Measurements from ENCODE around the gene ZBTB34.
"Not testable (repeated sequence)": the region's sequence is repeated elsewhere in the genome, so short reads cannot be mapped to it uniquely, and the experiment has no call there.

ZBTB34 gene, protein sequence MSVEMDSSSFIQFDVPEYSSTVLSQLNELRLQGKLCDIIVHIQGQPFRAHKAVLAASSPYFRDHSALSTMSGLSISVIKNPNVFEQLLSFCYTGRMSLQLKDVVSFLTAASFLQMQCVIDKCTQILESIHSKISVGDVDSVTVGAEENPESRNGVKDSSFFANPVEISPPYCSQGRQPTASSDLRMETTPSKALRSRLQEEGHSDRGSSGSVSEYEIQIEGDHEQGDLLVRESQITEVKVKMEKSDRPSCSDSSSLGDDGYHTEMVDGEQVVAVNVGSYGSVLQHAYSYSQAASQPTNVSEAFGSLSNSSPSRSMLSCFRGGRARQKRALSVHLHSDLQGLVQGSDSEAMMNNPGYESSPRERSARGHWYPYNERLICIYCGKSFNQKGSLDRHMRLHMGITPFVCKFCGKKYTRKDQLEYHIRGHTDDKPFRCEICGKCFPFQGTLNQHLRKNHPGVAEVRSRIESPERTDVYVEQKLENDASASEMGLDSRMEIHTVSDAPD

DNA sequence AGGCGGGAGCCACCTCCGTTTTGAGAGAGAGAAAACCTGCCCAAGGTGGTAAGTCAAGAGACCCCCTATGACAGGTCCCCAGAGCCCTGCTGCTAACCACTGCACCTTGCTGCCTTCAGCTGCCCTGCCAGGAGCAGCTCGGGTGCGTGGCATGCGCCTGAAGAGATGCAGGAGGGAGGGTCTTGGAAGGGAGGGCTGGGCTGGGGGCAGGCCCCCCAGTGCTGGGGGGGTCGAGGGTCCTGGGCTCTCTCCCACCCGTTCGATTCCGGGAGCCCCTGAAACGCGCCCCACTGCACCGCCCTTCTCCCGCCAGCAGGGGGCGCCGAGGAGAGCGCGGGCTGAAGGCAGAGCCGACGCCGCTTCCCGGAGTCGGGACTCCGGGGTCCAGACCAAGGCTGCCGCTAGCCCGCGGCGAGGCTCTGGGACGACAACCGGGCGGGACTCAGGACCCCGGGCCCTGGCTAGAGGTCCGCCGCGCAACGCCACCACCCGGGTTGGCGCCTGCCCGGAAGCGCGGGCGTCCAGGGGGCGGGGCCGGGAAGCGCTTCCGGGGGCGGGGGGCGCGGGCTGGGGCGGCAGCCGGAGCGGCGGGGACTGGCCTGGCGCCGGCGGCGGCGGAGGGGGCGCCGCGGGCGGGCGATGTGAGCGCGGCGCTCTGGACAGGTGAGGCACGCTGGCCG lies at the start of gene ZBTB34:
TSS of gene ZBTB34 (plus strand) at position 563 of the 680 bp plus-strand sequence. CDS start 18,761 bp downstream, outside the sequence.
- H3K9me3 ChIP-seq (ENCODE audit: low read length): no peaks in the 10 kb centered on the region
- H3K9me2 ChIP-seq (ENCODE audit: low read depth, low read length): no peaks in the 10 kb centered on the region
- H3K4me1 ChIP-seq (ENCODE audit: insufficient read depth, low read length, severe bottlenecking): peaks cover 27% of the 10 kb centered on the region
- no peaks in the 10 kb centered on the region for H3K27me3 ChIP-seq (ENCODE audit: insufficient read depth, low read length)
- no peaks in the 10 kb centered on the region for H3F3A ChIP-seq (ENCODE audit: insufficient read depth, low read length)
- H3K4me3 ChIP-seq (ENCODE audit: low read depth, low read length, poor library complexity, severe bottlenecking): peak within 1 kb of the TSS; percentile 92
- H3K27ac ChIP-seq (ENCODE audit: low read depth, low read length, poor library complexity, severe bottlenecking): no peak within 1 kb of the TSS
- no peak for TF ChIP-seq EZH2 (IDR thresholded peaks at IDR 0.05; ENCODE audit: borderline replicate concordance, low read length)
- TF ChIP-seq, protein P1, sequence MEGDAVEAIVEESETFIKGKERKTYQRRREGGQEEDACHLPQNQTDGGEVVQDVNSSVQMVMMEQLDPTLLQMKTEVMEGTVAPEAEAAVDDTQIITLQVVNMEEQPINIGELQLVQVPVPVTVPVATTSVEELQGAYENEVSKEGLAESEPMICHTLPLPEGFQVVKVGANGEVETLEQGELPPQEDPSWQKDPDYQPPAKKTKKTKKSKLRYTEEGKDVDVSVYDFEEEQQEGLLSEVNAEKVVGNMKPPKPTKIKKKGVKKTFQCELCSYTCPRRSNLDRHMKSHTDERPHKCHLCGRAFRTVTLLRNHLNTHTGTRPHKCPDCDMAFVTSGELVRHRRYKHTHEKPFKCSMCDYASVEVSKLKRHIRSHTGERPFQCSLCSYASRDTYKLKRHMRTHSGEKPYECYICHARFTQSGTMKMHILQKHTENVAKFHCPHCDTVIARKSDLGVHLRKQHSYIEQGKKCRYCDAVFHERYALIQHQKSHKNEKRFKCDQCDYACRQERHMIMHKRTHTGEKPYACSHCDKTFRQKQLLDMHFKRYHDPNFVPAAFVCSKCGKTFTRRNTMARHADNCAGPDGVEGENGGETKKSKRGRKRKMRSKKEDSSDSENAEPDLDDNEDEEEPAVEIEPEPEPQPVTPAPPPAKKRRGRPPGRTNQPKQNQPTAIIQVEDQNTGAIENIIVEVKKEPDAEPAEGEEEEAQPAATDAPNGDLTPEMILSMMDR (IDR thresholded peaks at IDR 0.05; ENCODE audit: low read length): peak; percentile 98
- peak within 1 kb of the TSS; percentile 52; the same call in 1 of the 2 replicates for H2AFZ ChIP-seq (ENCODE audit: low read length)
- H3K9ac ChIP-seq (ENCODE audit: low read length): peak within 1 kb of the TSS; percentile 90
- H3K4me2 ChIP-seq (ENCODE audit: low read length): peak within 1 kb of the TSS; percentile 97
- peaks cover 6% of the 10 kb centered on the region; the same call in 1 of the 2 replicates for H3K36me3 ChIP-seq (ENCODE audit: insufficient read depth, low read length)
- H4K20me1 ChIP-seq (ENCODE audit: insufficient read depth, low read length): no peaks in the 10 kb centered on the region
- no peaks in the 10 kb centered on the region for H3K79me2 ChIP-seq (ENCODE audit: insufficient read depth, low read length)

DNA sequence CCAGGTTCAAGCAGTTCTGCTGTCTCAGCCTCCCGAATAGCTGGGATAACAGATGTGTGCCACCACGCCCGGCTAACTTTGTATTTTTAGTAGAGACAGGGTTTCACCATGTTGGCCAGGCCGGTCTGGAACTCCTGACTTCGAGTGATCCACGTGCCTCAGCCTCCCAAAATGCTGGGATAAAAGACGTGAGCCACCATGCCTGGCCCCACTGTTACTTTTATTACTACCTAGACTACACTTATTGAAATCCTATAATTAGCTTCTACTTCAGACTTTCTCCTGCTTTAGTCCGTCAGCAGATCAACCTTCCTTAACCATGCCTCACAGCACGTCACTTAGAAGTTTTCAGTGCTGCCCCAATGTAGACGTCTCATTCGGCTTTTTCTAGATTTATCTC lies 47.4 kb upstream of the ZBTB34 start:
- H3K27me3 ChIP-seq (ENCODE audit: insufficient read depth, low read length): no peaks in the 10 kb centered on the region
- H3K79me2 ChIP-seq (ENCODE audit: insufficient read depth, low read length): peaks cover 21% of the 10 kb centered on the region
- TF ChIP-seq, protein P1 (IDR thresholded peaks at IDR 0.05; ENCODE audit: low read length): no peak
- no peak for TF ChIP-seq EZH2 (IDR thresholded peaks at IDR 0.05; ENCODE audit: borderline replicate concordance, low read length)
- no peaks in the 10 kb centered on the region for H4K20me1 ChIP-seq (ENCODE audit: insufficient read depth, low read length)
- H3K36me3 ChIP-seq (ENCODE audit: insufficient read depth, low read length): peaks cover 70% of the 10 kb centered on the region
- no peaks in the 10 kb centered on the region for H3K9me2 ChIP-seq (ENCODE audit: low read depth, low read length)
- H3F3A ChIP-seq (ENCODE audit: insufficient read depth, low read length): no peaks in the 10 kb centered on the region
- peaks cover 2% of the 10 kb centered on the region; the same call in 1 of the 2 replicates for H3K9me3 ChIP-seq (ENCODE audit: low read length)
- no peak overlapping the region for H3K4me2 ChIP-seq (ENCODE audit: low read length)
- H3K9ac ChIP-seq (ENCODE audit: low read length): no peak overlapping the region
- H2AFZ ChIP-seq (ENCODE audit: low read length): no peak overlapping the region
- H3K4me3 ChIP-seq (ENCODE audit: low read depth, low read length, poor library complexity, severe bottlenecking): no peak overlapping the region
- no peak overlapping the region for H3K27ac ChIP-seq (ENCODE audit: low read depth, low read length, poor library complexity, severe bottlenecking)
- no peaks in the 10 kb centered on the region for H3K4me1 ChIP-seq (ENCODE audit: insufficient read depth, low read length, severe bottlenecking)

DNA sequence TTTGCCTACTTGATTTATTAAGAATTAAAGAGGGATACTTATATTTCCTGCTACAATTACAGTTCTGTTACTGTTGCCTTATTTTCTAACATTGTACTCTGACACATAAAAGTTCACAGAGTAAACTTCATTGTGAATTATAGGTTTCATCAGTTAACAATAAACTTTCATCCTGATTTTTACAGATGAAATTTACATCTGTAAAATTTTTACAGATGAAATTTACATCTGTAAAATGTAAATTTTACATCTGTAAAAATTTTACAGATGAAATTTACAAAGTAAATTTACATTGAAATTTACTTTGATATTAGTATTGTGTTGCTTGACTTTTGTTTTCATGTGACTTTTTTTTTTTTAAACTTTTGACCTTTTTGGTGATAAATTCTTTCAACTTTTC lies 46.3 kb upstream of the ZBTB34 start:
- H3K36me3 ChIP-seq (ENCODE audit: insufficient read depth, low read length): peaks cover 77% of the 10 kb centered on the region
- no peaks in the 10 kb centered on the region for H3K4me1 ChIP-seq (ENCODE audit: insufficient read depth, low read length, severe bottlenecking)
- no peaks in the 10 kb centered on the region for H3K27me3 ChIP-seq (ENCODE audit: insufficient read depth, low read length)
- no peak overlapping the region for H3K4me2 ChIP-seq (ENCODE audit: low read length)
- no peak overlapping the region for H3K9ac ChIP-seq (ENCODE audit: low read length)
- no peaks in the 10 kb centered on the region for H4K20me1 ChIP-seq (ENCODE audit: insufficient read depth, low read length)
- no peaks in the 10 kb centered on the region for H3F3A ChIP-seq (ENCODE audit: insufficient read depth, low read length)
- no peak overlapping the region for H3K27ac ChIP-seq (ENCODE audit: low read depth, low read length, poor library complexity, severe bottlenecking)
- peaks cover 11% of the 10 kb centered on the region; the same call in 1 of the 2 replicates for H3K79me2 ChIP-seq (ENCODE audit: insufficient read depth, low read length)
- H2AFZ ChIP-seq (ENCODE audit: low read length): no peak overlapping the region
- TF ChIP-seq EZH2 (IDR thresholded peaks at IDR 0.05; ENCODE audit: borderline replicate concordance, low read length): no peak
- TF ChIP-seq, protein P1 (IDR thresholded peaks at IDR 0.05; ENCODE audit: low read length): no peak
- no peak overlapping the region for H3K4me3 ChIP-seq (ENCODE audit: low read depth, low read length, poor library complexity, severe bottlenecking)
- no peaks in the 10 kb centered on the region for H3K9me2 ChIP-seq (ENCODE audit: low read depth, low read length)
- peaks cover 10% of the 10 kb centered on the region for H3K9me3 ChIP-seq (ENCODE audit: low read length)

DNA sequence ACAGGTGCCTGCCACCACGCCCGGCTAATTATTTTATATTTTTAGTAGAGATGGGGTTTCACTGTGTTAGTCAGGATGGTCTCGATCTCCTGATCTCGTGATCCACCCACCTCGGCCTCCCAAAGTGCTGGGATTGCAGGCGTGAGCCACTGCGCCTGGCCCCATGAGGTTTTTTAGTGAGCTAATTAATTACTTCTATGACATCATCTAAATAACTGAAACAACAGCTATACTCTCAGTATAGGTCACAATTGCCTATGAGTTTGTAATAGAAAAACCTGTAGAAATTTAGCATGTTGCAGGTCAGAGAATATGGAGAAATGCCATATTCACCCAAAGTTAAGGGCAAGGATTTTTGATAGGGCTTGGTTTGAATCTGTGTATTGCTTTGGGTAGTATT lies 42.8 kb upstream of the ZBTB34 start:
- H3F3A ChIP-seq (ENCODE audit: insufficient read depth, low read length); H3K4me1 ChIP-seq (ENCODE audit: insufficient read depth, low read length, severe bottlenecking): not testable (repeated sequence)
- peaks cover 70% of the 10 kb centered on the region for H3K36me3 ChIP-seq (ENCODE audit: insufficient read depth, low read length)

More for the DNA sequence above, 42.8 kb upstream of the ZBTB34 start:
- peaks cover 18% of the 10 kb centered on the region for H3K9me3 ChIP-seq (ENCODE audit: low read length)
- not testable (repeated sequence) for H3K9me2 ChIP-seq (ENCODE audit: low read depth, low read length); H3K4me2 ChIP-seq (ENCODE audit: low read length); H3K79me2 ChIP-seq (ENCODE audit: insufficient read depth, low read length); H3K27me3 ChIP-seq (ENCODE audit: insufficient read depth, low read length); H4K20me1 ChIP-seq (ENCODE audit: insufficient read depth, low read length); H3K27ac ChIP-seq (ENCODE audit: low read depth, low read length, poor library complexity, severe bottlenecking); H2AFZ ChIP-seq (ENCODE audit: low read length); H3K9ac ChIP-seq (ENCODE audit: low read length); H3K4me3 ChIP-seq (ENCODE audit: low read depth, low read length, poor library complexity, severe bottlenecking)
